ENCODE data around the gene NUFIP2.
"Not testable (repeated sequence)": the region's sequence is repeated elsewhere in the genome, so short reads cannot be mapped to it uniquely, and the experiment has no call there.

NUFIP2 gene

GRCh38 chr17:29293890-29294579, at the start of gene NUFIP2:
Gene NUFIP2, minus strand, starts transcription at chr17:29294148. Its CDS starts 89 bp downstream, at chr17:29294059.
- peak; percentile 98 for DNase-seq

- DNase-seq: no peak
Measured at GRCh38 chr17:29342158-29342765, 48.3 kb upstream of the NUFIP2 start.

- no peak for DNase-seq
Measured at GRCh38 chr17:29341726-29342125, 47.8 kb upstream of the NUFIP2 start.

GRCh38 chr17:29339016-29339415, 45.1 kb upstream of the NUFIP2 start:
- DNase-seq: not testable (repeated sequence)

- no peak for DNase-seq
Measured at GRCh38 chr17:29331708-29332085, 37.7 kb upstream of the NUFIP2 start.

- no peak for DNase-seq
Measured at GRCh38 chr17:29331075-29331707, 37.2 kb upstream of the NUFIP2 start.

- DNase-seq: no peak
Measured at GRCh38 chr17:29327412-29327811, 33.5 kb upstream of the NUFIP2 start.

GRCh38 chr17:29326023-29326813, 32.3 kb upstream of the NUFIP2 start:
- DNase-seq: no peak

- no peak for DNase-seq
Measured at GRCh38 chr17:29322363-29322762, 28.4 kb upstream of the NUFIP2 start.

GRCh38 chr17:29303386-29303785, 9.4 kb upstream of the NUFIP2 start:
- DNase-seq: no peak

- DNase-seq: no peak
Measured at GRCh38 chr17:29299031-29299430, 5.1 kb upstream of the NUFIP2 start.

GRCh38 chr17:29295420-29295819, 1.5 kb upstream of the NUFIP2 start:
- DNase-seq: no peak

- DNase-seq: no peak
Measured at GRCh38 chr17:29294580-29294900, 592 bp upstream of the NUFIP2 start.

GRCh38 chr17:29292992-29293889, 707 bp downstream of the NUFIP2 start:
- no peak for DNase-seq

- no peak for DNase-seq
Measured at GRCh38 chr17:29292071-29292991, 1.6 kb downstream of the NUFIP2 start.

- DNase-seq: peak; percentile 53
Measured at GRCh38 chr17:29291163-29291752, 2.7 kb downstream of the NUFIP2 start.

- DNase-seq: no peak
Measured at GRCh38 chr17:29289852-29290251, 4.1 kb downstream of the NUFIP2 start.

GRCh38 chr17:29283961-29284360, 10.0 kb downstream of the NUFIP2 start:
- no peak for DNase-seq

- DNase-seq: no peak
Measured at GRCh38 chr17:29283496-29283895, 10.5 kb downstream of the NUFIP2 start.

GRCh38 chr17:29279397-29280070, 14.4 kb downstream of the NUFIP2 start:
- DNase-seq: no peak
